OCI-LY7 (cell line): ENCODE data around the gene ZNF558. TPM values are rescaled to one million over a fixed set of nuclear protein-coding genes. Genes with fewer than 3 reads are reported as not detected.

Experiments used
- BruUV-seq: library from RNA; stranded (reverse); fragments of 400-500 nt; replicated peaks from 2 replicates; lab custom pipeline; 2021; lab: Mats Ljungman, UMichigan
- CTCF ChIA-PET: fragments of 300-600 bp; sonication (Branson Sonifier 250); formaldehyde crosslinking; loops from one replicate; lab custom pipeline; 2022; ENCODE audit warnings: antibody characterized with exemption; ENCODE audit not compliant: unreplicated experiment; lab: Charles Lee
- POLR2A ChIA-PET: fragments of 300-600 bp; sonication (Branson Sonifier 250); formaldehyde crosslinking; loops from one replicate; lab custom pipeline; 2022; ENCODE audit warnings: antibody characterized with exemption; lab: Charles Lee
- DNase-seq: peaks from one replicate; pipeline ENCODE4 v3.0.0-alpha.2; 2015; ENCODE audit warnings: low spot score
- H2AFZ ChIP-seq: fragments of 200-600 bp; sonication (generic), shearing (Covaris generic); 2 replicates; pipeline ENCODE4 v1.6.1; 2014; ENCODE audit warnings: mild to moderate bottlenecking, antibody characterized with exemption, low read length, moderate library complexity
- H3K27ac ChIP-seq: fragments of 200-600 bp; sonication (generic); 2 replicates; pipeline ENCODE4 v1.5.1; 2014; ENCODE audit warnings: mixed run types, low read depth, mild to moderate bottlenecking, moderate library complexity, low read length, inconsistent platforms; ENCODE audit not compliant: poor library complexity, severe bottlenecking
- H3K36me3 ChIP-seq: fragments of 200-600 bp; sonication (generic); 2 replicates; pipeline ENCODE4 v1.6.1; 2014; ENCODE audit warnings: mild to moderate bottlenecking, antibody characterized with exemption, low read length, moderate library complexity, mixed read lengths; ENCODE audit not compliant: insufficient read depth
- H3K4me1 ChIP-seq: fragments of 200-600 bp; sonication (generic); 2 replicates; pipeline ENCODE4 v1.5.1; 2014; ENCODE audit warnings: mild to moderate bottlenecking, low read length; ENCODE audit not compliant: insufficient read depth, poor library complexity, severe bottlenecking
- H3K4me2 ChIP-seq: fragments of 200-600 bp; sonication (generic); 2 replicates; pipeline ENCODE4 v1.6.1; 2014; ENCODE audit warnings: mild to moderate bottlenecking, low read length
- H3K4me3 ChIP-seq: fragments of 200-600 bp; sonication (generic); 2 replicates; pipeline ENCODE4 v1.5.1; 2014; ENCODE audit warnings: mild to moderate bottlenecking, low read depth, low read length; ENCODE audit not compliant: poor library complexity, severe bottlenecking
- H3K79me2 ChIP-seq: fragments of 200-600 bp; sonication (generic); 2 replicates; pipeline ENCODE4 v1.6.1; 2016; ENCODE audit warnings: low read depth, mild to moderate bottlenecking, low read length, moderate library complexity, mixed read lengths; ENCODE audit not compliant: insufficient read depth
- H3K9me2 ChIP-seq: fragments of 200-600 bp; sonication (generic); 2 replicates; pipeline ENCODE4 v1.6.1; 2016; ENCODE audit warnings: mild to moderate bottlenecking, low read length, mixed read lengths; ENCODE audit not compliant: insufficient read depth
- H3K9me3 ChIP-seq: fragments of 200-600 bp; sonication (generic); 2 replicates; pipeline ENCODE4 v1.6.1; 2014; ENCODE audit warnings: mild to moderate bottlenecking, mixed run types, low read length, mixed read lengths
- H4K20me1 ChIP-seq: fragments of 200-600 bp; sonication (generic); 2 replicates; pipeline ENCODE4 v1.6.1; 2014; ENCODE audit warnings: mild to moderate bottlenecking, antibody characterized with exemption, low read length, moderate library complexity, mixed read lengths; ENCODE audit not compliant: insufficient read depth
- EZH2phosphoT487 ChIP-seq: fragments of 200-600 bp; sonication (generic); IDR thresholded peaks from 2 replicates; pipeline ENCODE4 v1.6.1; 2018; ENCODE audit warnings: low read depth, borderline replicate concordance, mild to moderate bottlenecking, mixed run types, antibody characterized with exemption, low read length, moderate library complexity, mixed read lengths
- intact Hi-C: fragments of 100-400 bp; cut with micrococcal nuclease; formaldehyde crosslinking; loops from one replicate; pipeline ENCODE4 v1.10.0; 2022; ENCODE audit not compliant: unreplicated experiment
- total RNA-seq, 2 experiments: library from RNA; depleted of rRNA in 1 of 2; stranded (reverse); fragments of >200 nt in 1 of 2; shearing (Covaris generic) in 1 of 2; gene quantifications; 2 replicates each; pipeline ENCODE4 v1.2.3, GENCODE V29; 2014 to 2022
- TF ChIP-seq, protein P1 (sequence below): fragments of 200-600 bp; sonication (generic); conservative IDR thresholded peaks from 2 replicates; pipeline ENCODE4 v1.5.1; 2014; ENCODE audit warnings: mild to moderate bottlenecking, antibody characterized with exemption, low read length, moderate library complexity, mixed read lengths

Gene ZNF558
- total RNA-seq, 2 experiments from 2014 or later, result 18.0 to 19.7 TPM

DNA sequence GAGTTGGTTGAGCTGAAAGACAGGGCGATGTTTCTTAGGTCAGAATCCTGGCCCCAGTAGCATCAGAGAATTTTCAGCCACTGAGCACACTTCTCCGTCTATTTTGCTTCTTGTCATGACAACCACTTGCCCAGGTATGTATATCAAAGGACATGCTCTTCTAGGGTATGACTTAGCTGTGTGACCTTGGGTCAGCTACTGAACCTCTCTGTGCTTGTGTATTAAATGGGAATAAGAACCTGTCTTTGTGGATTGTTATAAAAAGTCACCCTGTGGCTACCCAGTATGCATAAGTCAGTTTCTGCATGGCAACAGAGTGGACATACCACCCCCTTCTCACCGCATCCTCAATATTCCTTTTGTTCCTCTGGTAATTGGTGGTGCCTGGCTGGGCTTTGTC, 26.2 kb upstream of the ZNF558 start:
- TF ChIP-seq EZH2phosphoT487, result no peak
- TF ChIP-seq, protein P1, sequence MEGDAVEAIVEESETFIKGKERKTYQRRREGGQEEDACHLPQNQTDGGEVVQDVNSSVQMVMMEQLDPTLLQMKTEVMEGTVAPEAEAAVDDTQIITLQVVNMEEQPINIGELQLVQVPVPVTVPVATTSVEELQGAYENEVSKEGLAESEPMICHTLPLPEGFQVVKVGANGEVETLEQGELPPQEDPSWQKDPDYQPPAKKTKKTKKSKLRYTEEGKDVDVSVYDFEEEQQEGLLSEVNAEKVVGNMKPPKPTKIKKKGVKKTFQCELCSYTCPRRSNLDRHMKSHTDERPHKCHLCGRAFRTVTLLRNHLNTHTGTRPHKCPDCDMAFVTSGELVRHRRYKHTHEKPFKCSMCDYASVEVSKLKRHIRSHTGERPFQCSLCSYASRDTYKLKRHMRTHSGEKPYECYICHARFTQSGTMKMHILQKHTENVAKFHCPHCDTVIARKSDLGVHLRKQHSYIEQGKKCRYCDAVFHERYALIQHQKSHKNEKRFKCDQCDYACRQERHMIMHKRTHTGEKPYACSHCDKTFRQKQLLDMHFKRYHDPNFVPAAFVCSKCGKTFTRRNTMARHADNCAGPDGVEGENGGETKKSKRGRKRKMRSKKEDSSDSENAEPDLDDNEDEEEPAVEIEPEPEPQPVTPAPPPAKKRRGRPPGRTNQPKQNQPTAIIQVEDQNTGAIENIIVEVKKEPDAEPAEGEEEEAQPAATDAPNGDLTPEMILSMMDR, result no peak
- H3K4me1 ChIP-seq, result no peaks in the 10 kb centered on the region
- H3K4me2 ChIP-seq, result no peak overlapping the region
- CTCF ChIA-PET, result interaction anchor here (0.6 kb wide), 1 partner anchor 171 kb away, joined by 3 read pairs; no protein-coding TSS in a partner anchor
- BruUV-seq, result no TSS peak
- H3K27ac ChIP-seq, result no peak overlapping the region
- H3K9me3 ChIP-seq, result no peaks in the 10 kb centered on the region
- H2AFZ ChIP-seq, result no peak overlapping the region
- POLR2A ChIA-PET, result interaction anchor here (0.7 kb wide), 1 partner anchor 193 kb away, joined by 4 read pairs; no protein-coding TSS in a partner anchor
- no peak overlapping the region for H3K4me3 ChIP-seq
- intact Hi-C loops, result no loop called here
- H3K36me3 ChIP-seq, result no peaks in the 10 kb centered on the region
- H3K79me2 ChIP-seq, result no peaks in the 10 kb centered on the region
- no peaks in the 10 kb centered on the region for H4K20me1 ChIP-seq
- H3K9me2 ChIP-seq, result no peaks in the 10 kb centered on the region
- DNase-seq, result no peak

DNA sequence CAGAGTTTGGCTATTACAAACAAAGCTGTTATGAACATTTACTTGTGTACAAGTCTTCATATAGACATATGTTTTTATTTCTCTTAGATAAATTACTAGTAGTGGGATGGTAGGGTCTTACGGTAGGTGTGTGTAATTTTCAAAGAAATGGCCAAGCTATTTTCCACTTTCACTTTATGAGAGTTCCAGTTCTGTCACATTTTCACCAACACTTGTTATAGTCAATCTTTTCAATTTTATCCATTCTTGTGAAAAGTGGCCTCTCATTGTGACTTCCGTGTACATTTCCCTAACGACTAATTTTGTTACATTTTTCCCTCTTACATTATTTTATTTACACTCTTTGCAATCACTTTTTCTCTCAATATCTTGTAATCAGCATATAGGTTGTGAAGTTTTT, 18.4 kb upstream of the ZNF558 start:
- Histone ChIP-seq H4K20me1 (no peaks in the 10 kb centered on the region), H3K9me2 (no peaks in the 10 kb centered on the region), H3K4me3 (no peak overlapping the region), H3K27ac (no peak overlapping the region), H3K9me3 (peaks cover 7% of the 10 kb centered on the region; the same call in 1 of the 2 replicates), H2AFZ (no peak overlapping the region), H3K79me2 (no peaks in the 10 kb centered on the region), H3K4me1 (no peaks in the 10 kb centered on the region), H3K36me3 (no peaks in the 10 kb centered on the region), H3K4me2 (no peak overlapping the region)
- intact Hi-C loops, result no loop called here
- ChIA-PET POLR2A (interaction anchor here (0.5 kb wide), 1 partner anchor 271 kb away, joined by 6 read pairs; no protein-coding TSS in a partner anchor), CTCF (no interaction called here)
- no peak for DNase-seq
- no TSS peak for BruUV-seq
- TF ChIP-seq, protein P1, result no peak
- TF ChIP-seq EZH2phosphoT487, result no peak

DNA sequence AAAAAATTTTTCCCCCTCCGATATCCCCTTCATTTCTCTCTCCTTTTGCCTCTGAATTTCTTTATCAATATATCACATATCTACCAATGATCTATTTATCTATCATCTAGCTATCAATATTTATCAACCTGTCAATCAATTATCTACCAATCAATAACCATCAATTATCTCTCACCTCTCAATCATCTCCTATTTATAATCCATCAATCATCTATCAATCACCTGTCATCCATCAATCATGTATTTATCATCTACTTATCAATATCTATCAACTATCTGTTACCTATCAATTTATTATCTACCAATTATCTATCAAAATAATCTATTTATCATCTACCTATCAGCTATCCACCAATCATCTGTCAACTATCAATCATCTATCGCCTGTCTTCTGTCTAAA, 17.1 kb upstream of the ZNF558 start:
- peaks cover 7% of the 10 kb centered on the region; the same call in 1 of the 2 replicates for H3K9me3 ChIP-seq
- BruUV-seq, result no TSS peak
- no peaks in the 10 kb centered on the region for H3K36me3 ChIP-seq
- H4K20me1 ChIP-seq, result no peaks in the 10 kb centered on the region
- H2AFZ ChIP-seq, result no peak overlapping the region
- DNase-seq, result no peak
- CTCF ChIA-PET, result no interaction called here
- POLR2A ChIA-PET, result no interaction called here
- no peak overlapping the region for H3K27ac ChIP-seq
- intact Hi-C loops, result no loop called here
- no peaks in the 10 kb centered on the region for H3K79me2 ChIP-seq
- no peaks in the 10 kb centered on the region for H3K4me1 ChIP-seq
- no peak overlapping the region for H3K4me3 ChIP-seq
- TF ChIP-seq, protein P1, result no peak
- no peak for TF ChIP-seq EZH2phosphoT487
- H3K9me2 ChIP-seq, result no peaks in the 10 kb centered on the region
- H3K4me2 ChIP-seq, result no peak overlapping the region
